HEK293T (cell line): ENCODE results near the gene MLF2.

Experiments used
- ARNT ChIP-seq: fragments of 450-650 bp; IDR thresholded peaks from 2 replicates; pipeline ENCODE4 v1.6.1; 2017; ENCODE audit warnings: mild to moderate bottlenecking
- ELF4 ChIP-seq: fragments of 450-650 bp; IDR thresholded peaks from 2 replicates; pipeline ENCODE4 v1.6.1; 2017; ENCODE audit warnings: antibody characterized with exemption
- FOXA1 ChIP-seq: fragments of 450-650 bp; IDR thresholded peaks from 2 replicates; pipeline ENCODE4 v1.6.1; 2016; ENCODE audit warnings: mild to moderate bottlenecking
- FOXK2 ChIP-seq: fragments of 450-650 bp; IDR thresholded peaks from 2 replicates; pipeline ENCODE4 v1.6.1; 2016; ENCODE audit warnings: mild to moderate bottlenecking
- FOXM1 ChIP-seq: fragments of 450-650 bp; IDR thresholded peaks from 2 replicates; pipeline ENCODE4 v1.6.1; 2017; ENCODE audit warnings: mild to moderate bottlenecking, borderline replicate concordance
- HDGF ChIP-seq: fragments of 450-650 bp; IDR thresholded peaks from 2 replicates; pipeline ENCODE4 v1.6.1; 2017; ENCODE audit warnings: antibody characterized with exemption, borderline replicate concordance
- PKNOX1 ChIP-seq: fragments of 450-650 bp; IDR thresholded peaks from 2 replicates; pipeline ENCODE4 v1.6.1; 2016
- SP1 ChIP-seq: fragments of 450-650 bp; IDR thresholded peaks from 2 replicates; pipeline ENCODE4 v1.6.1; 2017
- SUZ12 ChIP-seq: fragments of 450-650 bp; IDR thresholded peaks from 2 replicates; pipeline ENCODE4 v1.6.1; 2016; ENCODE audit warnings: mild to moderate bottlenecking
- ZNF384 ChIP-seq: fragments of 450-650 bp; IDR thresholded peaks from 2 replicates; pipeline ENCODE4 v1.6.1; 2016

- TF ChIP-seq FOXM1 (no peak), HDGF (no peak), FOXK2 (no peak), SP1 (no peak), SUZ12 (no peak), FOXA1 (no peak), PKNOX1 (no peak), ARNT (no peak), ZNF384 (no peak), ELF4 (no peak)
Observed at GRCh38 chr12:6708960-6709394, 44.0 kb downstream of the MLF2 start.
